ENCODE measurements around the gene C1orf52. TPM values are rescaled to one million over a fixed set of nuclear protein-coding genes. Genes with fewer than 3 reads are reported as not detected.

The C1orf52 gene
- total and polyA plus RNA-seq, 9 of the 15 experiments (the other 6 are each of a cell fraction or from before 2014, with no cell fraction given) = 17.0 to 38.5 (median 33.0) TPM

DNA sequence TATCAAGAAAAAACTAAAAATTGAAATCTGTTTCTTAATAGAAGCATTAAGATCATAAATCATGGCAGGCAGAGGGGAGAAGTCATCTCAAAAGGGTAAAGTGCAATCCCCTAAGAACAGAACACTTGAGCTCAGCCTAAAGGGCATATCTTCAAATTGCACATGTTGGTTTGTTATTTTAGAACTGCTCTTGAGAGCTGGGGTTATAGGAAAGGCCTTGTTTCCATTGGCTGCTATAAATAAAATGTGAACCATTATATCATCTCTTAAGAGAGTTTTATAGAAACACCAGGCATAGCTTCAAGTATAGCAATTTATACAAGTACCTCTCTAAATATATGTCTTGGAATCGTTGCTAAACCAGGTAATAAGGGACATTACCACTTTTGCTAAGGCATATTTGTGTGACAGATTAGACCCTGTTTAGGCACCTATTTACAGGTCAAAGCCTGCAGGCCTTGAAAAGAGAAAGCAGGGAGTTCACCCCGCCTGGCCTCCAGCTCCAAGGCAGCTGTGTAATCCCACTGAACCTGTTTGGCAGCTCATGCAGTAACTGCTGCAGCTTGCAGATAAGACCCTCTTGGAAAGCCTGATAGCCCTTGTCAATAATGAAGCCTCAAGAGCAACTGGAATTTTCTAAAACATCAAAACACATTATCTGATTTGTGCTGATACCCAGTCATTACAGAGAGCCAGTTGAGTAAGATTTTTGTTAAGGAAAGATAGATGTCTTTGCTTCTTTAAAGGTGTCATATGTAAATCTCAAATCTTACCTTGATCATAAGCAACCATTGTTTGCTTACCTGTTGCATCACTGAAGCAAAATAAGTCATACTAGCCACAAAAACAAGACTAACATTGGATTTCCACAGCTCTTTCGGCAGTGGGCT is 34.5 kb downstream of the C1orf52 start (continued):
- TF ChIP-seq, protein P1, sequence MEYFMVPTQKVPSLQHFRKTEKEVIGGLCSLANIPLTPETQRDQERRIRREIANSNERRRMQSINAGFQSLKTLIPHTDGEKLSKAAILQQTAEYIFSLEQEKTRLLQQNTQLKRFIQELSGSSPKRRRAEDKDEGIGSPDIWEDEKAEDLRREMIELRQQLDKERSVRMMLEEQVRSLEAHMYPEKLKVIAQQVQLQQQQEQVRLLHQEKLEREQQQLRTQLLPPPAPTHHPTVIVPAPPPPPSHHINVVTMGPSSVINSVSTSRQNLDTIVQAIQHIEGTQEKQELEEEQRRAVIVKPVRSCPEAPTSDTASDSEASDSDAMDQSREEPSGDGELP (CRISPR knock-in tag; IDR thresholded peaks at IDR 0.05; ENCODE audit: borderline replicate concordance) = peak; percentile 82
- TF ChIP-seq MTA3 (IDR thresholded peaks at IDR 0.05; ENCODE audit: borderline replicate concordance) (peak; percentile 82; the same call in 1 of the 2 replicates), RBFOX2 (IDR thresholded peaks at IDR 0.05; ENCODE audit: low read depth, low read length) (no peak), FOXP1 (CRISPR knock-in tag; IDR thresholded peaks at IDR 0.05) (no peak), ILF3 (IDR thresholded peaks at IDR 0.05; ENCODE audit: borderline replicate concordance) (peak; percentile 84), DNMT1 (IDR thresholded peaks at IDR 0.05) (no peak), ZNF232 (CRISPR knock-in tag; IDR thresholded peaks at IDR 0.05) (no peak), NCOR1 (IDR thresholded peaks at IDR 0.05) (peak; percentile 98), RBM22 (IDR thresholded peaks at IDR 0.05; ENCODE audit: low read depth, low read length, poor library complexity, severe bottlenecking) (no peak), EZH2 (IDR thresholded peaks at IDR 0.05; ENCODE audit: borderline replicate concordance, low read depth, low read length) (no peak), ZNF778 (CRISPR knock-in tag; IDR thresholded peaks at IDR 0.05) (no peak), SMARCA4 (IDR thresholded peaks at IDR 0.05) (peak; percentile 99)
- TF ChIP-seq, protein P2, sequence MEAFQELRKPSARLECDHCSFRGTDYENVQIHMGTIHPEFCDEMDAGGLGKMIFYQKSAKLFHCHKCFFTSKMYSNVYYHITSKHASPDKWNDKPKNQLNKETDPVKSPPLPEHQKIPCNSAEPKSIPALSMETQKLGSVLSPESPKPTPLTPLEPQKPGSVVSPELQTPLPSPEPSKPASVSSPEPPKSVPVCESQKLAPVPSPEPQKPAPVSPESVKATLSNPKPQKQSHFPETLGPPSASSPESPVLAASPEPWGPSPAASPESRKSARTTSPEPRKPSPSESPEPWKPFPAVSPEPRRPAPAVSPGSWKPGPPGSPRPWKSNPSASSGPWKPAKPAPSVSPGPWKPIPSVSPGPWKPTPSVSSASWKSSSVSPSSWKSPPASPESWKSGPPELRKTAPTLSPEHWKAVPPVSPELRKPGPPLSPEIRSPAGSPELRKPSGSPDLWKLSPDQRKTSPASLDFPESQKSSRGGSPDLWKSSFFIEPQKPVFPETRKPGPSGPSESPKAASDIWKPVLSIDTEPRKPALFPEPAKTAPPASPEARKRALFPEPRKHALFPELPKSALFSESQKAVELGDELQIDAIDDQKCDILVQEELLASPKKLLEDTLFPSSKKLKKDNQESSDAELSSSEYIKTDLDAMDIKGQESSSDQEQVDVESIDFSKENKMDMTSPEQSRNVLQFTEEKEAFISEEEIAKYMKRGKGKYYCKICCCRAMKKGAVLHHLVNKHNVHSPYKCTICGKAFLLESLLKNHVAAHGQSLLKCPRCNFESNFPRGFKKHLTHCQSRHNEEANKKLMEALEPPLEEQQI (IDR thresholded peaks at IDR 0.05) = peak; percentile 96; the same call in 1 of the 2 replicates
- TF ChIP-seq, protein P3, sequence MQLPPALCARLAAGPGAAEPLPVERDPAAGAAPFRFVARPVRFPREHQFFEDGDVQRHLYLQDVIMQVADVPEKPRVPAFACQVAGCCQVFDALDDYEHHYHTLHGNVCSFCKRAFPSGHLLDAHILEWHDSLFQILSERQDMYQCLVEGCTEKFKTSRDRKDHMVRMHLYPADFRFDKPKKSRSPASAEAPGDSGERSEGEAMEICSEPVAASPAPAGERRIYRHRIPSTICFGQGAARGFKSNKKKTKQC (CRISPR knock-in tag; IDR thresholded peaks at IDR 0.05) = no peak
- TF ChIP-seq, protein P4, sequence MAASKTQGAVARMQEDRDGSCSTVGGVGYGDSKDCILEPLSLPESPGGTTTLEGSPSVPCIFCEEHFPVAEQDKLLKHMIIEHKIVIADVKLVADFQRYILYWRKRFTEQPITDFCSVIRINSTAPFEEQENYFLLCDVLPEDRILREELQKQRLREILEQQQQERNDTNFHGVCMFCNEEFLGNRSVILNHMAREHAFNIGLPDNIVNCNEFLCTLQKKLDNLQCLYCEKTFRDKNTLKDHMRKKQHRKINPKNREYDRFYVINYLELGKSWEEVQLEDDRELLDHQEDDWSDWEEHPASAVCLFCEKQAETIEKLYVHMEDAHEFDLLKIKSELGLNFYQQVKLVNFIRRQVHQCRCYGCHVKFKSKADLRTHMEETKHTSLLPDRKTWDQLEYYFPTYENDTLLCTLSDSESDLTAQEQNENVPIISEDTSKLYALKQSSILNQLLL (CRISPR knock-in tag; IDR thresholded peaks at IDR 0.05; ENCODE audit: borderline replicate concordance) = no peak
- TF ChIP-seq, protein P5, sequence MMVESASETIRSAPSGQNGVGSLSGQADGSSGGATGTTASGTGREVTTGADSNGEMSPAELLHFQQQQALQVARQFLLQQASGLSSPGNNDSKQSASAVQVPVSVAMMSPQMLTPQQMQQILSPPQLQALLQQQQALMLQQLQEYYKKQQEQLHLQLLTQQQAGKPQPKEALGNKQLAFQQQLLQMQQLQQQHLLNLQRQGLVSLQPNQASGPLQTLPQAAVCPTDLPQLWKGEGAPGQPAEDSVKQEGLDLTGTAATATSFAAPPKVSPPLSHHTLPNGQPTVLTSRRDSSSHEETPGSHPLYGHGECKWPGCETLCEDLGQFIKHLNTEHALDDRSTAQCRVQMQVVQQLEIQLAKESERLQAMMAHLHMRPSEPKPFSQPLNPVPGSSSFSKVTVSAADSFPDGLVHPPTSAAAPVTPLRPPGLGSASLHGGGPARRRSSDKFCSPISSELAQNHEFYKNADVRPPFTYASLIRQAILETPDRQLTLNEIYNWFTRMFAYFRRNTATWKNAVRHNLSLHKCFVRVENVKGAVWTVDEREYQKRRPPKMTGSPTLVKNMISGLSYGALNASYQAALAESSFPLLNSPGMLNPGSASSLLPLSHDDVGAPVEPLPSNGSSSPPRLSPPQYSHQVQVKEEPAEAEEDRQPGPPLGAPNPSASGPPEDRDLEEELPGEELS (CRISPR knock-in tag; IDR thresholded peaks at IDR 0.05; ENCODE audit: borderline replicate concordance) = no peak
- TF ChIP-seq, protein P6, sequence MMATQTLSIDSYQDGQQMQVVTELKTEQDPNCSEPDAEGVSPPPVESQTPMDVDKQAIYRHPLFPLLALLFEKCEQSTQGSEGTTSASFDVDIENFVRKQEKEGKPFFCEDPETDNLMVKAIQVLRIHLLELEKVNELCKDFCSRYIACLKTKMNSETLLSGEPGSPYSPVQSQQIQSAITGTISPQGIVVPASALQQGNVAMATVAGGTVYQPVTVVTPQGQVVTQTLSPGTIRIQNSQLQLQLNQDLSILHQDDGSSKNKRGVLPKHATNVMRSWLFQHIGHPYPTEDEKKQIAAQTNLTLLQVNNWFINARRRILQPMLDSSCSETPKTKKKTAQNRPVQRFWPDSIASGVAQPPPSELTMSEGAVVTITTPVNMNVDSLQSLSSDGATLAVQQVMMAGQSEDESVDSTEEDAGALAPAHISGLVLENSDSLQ (IDR thresholded peaks at IDR 0.05) = peak; percentile 87
